NCI-H345 treated with DMSO at 0.1 percent for 48 hours (cell line): Measurements from ENCODE around the gene IFI6.
"Not testable (repeated sequence)": the region's sequence is repeated elsewhere in the genome, so short reads cannot be mapped to it uniquely, and the experiment has no call there.

Source experiments
- DNase-seq: peaks from one replicate; lab custom pipeline; 2025; ENCODE audit not compliant: unreplicated experiment; lab: John Stamatoyannopoulos, UW

The IFI6 gene

GRCh38 chr1:27652111-27652864 lies 19.7 kb downstream of the IFI6 start:
- DNase-seq: no peak

DNA sequence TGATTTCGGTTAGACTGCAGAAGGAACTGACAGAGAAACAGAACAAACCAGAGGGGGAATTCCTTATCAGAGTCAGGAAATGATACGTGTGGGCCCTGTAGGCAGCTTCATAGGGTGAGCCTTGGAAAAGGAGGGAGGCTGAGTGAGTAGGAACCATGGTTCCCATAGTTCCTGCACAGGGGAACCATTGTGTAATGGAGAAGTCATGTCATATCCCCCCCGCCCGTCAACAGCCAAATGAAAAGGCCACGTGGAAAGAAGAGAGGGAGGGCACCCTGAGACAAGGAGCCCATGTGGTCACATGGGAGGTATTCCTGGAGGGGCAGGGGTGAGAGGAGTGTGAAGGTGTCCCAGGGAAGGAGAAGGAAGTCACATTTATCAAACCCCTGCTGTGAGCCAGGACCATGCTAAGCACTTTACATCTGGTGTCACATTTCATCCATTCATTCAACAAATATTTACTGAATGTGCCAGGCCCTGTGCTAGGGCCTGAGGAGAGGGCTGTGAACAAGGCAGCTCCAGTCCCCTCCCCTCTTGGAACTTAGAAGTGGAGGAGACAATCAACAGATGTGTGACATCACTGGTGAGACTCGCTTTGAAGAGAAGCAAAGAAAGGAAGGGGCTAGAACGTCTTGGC lies 21.3 kb downstream of the IFI6 start:
- peak; percentile 39 for DNase-seq

DNA sequence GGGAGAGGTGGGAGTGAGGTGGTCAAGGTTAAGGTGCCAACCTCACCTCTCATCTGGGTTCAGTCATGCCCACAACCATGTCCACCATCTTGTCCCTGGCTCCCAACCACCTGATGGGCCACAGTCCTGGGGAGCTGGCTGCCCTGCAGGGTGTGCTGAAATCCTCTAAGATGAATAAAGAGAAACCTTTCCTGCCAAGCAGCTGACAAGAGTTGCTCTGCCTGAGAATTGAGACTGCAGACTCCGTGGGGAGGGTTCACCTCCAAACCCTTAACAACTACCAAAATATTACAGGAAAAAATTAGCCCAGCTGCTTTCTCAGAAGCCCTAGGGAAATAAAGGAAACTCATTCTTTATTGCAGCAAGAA lies 21.8 kb downstream of the IFI6 start:
- DNase-seq: no peak

GRCh38 chr1:27649306-27649635 lies 22.7 kb downstream of the IFI6 start:
- DNase-seq: no peak

DNA sequence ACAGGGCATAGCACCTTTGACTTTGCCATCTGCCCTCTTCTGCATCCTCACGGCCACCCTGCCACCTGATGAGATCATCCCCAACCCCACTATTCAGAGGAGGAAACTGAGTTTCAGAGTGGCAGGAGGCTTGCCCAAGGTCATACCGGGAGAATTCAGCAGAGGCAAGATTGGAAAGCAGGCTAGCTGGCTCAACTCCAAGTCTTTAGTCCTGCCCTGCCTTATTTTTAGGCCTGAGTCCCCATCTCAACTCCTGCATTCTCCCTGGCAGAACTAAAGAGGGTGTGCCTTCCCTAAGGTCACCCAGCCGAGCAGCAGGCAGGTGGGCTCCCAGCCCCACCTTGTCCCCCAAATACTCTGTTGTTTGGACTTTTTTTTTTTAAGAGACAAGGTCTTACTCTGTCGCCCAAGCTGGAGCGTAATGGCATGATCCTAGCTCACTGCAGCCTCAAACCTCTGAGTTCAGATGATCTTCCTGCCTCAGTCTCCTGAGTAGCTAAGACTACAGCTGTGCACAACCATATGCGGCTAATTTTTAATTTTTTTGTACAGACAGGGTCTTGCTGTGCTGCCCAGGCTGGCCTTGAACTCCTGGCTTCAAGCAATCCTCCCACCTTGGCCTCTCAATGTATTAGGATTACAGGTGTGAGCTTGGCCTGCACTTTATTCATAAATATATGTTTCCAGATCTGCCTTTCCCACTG lies 23.2 kb downstream of the IFI6 start:
- no peak for DNase-seq

GRCh38 chr1:27647328-27647727 lies 24.7 kb downstream of the IFI6 start:
- DNase-seq: no peak

- no peak for DNase-seq
Observed at GRCh38 chr1:27646676-27647075, 25.3 kb downstream of the IFI6 start.

GRCh38 chr1:27645071-27645415 lies 26.9 kb downstream of the IFI6 start:
- no peak for DNase-seq

DNA sequence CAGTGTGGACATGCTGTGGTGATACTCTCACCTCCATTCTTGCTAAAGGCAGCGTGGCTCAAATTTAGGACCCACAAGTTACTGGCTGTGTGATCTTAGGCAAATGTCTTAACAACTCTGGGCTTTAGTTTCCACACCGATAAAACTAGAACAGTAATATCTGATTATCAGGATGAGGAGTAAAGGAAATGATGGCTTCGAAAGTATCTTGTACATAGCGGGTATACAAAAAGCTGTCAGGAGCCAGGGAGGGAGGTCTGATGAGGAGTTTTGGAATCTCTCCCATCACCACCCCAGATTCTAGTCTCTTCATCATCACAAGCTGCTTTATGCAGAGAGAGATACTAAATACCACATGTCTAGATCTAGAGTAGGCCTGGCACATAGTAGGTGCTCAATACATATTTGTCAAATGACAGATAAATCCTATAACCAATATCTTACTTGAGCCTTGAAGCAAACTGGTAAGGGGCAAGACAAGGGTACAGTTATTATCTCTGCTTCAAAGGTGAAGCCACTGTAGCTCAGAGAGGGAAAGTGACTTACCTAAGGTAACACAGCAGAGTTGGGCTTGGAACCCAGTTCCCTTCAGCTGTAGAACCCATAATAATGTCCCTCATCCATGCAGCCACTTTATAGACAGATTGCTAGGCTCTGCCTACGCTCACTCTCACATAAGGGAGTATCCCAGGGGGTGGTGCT lies 27.5 kb downstream of the IFI6 start:
- DNase-seq: no peak

DNA sequence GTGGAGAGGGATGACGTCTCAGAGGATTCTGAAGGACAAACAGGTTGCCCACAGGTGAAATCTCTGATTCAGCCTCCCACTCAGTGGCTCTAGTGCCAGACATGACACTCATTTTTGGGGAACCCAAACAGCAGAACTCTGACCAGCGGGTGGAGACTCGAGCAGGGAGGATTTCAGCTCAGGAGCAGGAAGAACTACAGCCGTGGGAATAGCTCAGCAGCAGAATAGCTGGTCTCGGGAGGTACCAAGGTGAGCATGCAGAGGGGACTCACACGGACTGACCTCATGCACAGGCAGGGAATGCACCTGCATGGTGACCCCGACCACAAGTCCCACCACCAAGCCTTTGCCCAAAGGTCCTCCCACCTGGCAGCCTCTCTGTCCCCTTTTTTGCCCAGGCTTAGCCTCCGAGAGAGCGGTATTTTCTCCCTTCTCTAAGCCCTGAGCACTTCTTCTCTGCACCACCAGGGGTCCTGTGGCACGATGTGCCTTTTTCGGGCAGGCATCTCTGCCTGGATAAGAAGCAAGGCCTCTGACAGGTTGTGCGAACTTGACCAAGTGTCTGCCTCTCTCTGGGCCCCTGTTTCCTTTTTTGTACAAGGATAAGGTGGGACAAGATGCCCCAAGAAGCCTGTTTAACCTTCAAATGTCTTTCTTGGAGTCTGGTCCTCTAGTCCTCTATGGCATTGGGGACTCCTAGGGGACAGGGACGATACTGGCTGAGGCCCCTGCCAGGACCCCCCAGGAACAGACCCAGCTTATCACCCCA lies 28.2 kb downstream of the IFI6 start:
- no peak for DNase-seq

DNA sequence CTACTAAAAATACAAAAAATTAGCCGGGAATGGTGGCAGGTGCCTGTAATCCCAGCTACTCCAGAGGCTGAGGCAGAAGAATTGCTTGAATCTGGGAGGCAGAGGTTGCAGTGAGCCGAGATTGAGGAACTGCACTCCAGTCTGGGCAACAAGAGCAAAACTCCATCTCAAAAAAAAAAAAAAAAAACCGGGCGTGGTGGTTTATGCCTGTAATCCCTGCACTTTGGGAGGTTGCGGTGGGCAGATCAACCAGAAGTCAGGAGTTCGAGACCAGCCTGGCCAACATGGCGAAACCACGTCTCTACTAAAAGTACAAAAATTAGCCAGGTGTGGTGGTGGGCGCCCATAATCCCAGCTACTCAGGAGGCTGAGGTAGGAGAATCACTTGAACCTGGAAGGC lies 31.5 kb downstream of the IFI6 start:
- not testable (repeated sequence) for DNase-seq

DNA sequence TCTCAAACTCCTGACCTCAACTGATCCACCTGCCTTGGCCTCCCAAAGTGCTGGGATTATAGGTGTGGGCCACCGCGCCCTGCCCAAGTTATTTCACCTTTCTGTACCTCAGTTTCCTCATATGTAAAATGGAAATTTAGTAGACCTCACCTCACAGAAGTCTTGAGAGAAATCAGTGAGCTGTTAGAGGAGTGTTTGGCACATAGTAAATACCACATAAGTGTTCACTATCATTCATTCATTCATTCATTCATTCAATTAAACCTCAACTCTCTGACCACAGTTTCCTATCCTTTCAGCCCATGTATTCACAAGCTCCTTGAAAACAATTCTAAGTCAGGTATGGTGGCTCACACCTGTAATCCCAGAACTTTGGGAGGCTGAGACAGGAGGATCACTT lies 33.2 kb downstream of the IFI6 start:
- no peak for DNase-seq

DNA sequence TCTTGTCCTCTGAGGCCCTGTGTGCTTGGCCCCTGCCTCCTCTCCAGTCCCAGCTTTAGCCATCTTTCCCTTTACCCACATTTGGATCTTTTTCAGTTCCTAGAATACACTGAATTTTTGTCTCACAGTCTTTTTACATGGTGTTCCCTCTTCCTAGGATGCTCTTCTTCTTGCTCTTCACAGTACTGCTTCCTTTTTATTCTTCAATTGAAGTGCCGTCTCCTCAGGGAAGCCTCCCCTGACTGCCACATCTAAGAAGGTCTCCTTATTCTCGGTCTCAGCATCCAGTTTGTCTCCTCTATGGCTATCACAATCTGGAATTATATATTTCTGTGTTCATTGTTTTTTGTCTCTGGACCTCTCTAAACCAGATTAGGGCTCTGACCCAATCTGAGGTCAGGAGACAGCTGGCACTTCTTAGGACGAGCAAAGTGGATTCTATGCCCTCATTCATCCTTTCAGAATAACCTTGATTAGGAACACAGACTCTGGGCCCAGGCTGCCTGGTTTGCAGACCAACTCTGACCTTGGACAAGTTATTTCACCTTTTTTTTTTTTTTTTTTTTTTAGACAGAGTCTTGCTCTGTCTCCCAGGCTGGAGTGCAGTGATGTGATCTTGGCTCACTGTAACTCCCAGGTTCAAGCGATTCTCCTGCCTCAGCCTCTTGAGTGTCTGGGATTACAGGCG lies 33.8 kb downstream of the IFI6 start:
- no peak for DNase-seq

GRCh38 chr1:27635396-27636142 lies 36.4 kb downstream of the IFI6 start:
- no peak for DNase-seq

- DNase-seq: no peak
Observed at GRCh38 chr1:27634985-27635367, 37.0 kb downstream of the IFI6 start, which contains the start of gene FGR. TSS of gene FGR (minus strand) at chr1:27635185. CDS start at chr1:27623916, 11,269 bp downstream.

DNA sequence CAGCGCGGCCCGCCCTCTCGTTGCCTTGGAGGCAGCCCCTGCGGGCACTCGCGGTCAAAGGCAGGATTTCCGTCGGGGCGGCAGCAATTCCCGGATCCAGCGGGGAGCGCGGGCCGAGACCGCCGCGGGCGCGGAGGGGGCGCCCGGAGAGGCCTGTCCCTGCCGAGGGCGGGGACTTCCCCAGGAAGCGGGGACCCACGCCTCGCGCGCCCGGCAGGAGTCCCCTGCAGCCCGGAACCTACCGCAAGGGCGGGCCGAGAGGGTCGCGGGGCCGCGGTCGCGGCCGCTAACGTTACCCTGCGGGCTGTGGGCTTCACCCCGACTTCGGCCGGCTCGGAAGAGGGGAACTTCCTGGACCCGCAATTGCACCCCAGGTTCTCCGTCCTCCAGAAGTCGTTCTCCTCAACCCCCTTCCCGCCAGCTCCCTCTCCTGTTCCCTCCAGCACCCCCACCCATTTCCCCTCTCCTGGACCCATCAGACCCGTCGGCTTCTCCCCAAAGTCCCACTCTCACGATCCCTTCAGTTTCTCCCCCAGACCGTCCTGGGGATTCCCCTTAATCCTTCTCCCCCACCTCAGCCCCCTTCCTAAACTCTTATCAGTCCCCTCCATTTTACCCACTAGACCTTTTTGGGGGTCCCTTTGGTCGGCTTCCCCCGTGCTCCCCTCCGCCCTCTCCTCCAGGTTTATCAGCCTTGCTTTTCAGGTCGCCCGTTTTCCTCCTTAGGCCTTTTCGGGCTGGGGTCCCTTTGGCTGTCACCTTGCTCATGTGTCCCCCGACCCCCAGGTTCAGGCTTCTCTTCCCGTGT lies 37.6 kb downstream of the IFI6 start:
- DNase-seq: no peak

- no peak for DNase-seq
Observed at GRCh38 chr1:27633640-27634176, 38.3 kb downstream of the IFI6 start.

GRCh38 chr1:27633298-27633610 lies 38.7 kb downstream of the IFI6 start:
- DNase-seq: no peak
